GM19025 (cell line): Measurements from ENCODE around the gene SMIM10L2A.
A peak's percentile ranks its signal among the peaks of the same experiment; 100 is the strongest.
"Not testable (repeated sequence)": the region's sequence is repeated elsewhere in the genome, so short reads cannot be mapped to it uniquely, and the experiment has no call there.

Source experiments
- ATAC-seq: cut with Tn5 transposase; IDR thresholded peaks from one replicate; pipeline ENCODE4 v1.9.1; 2021; ENCODE audit warnings: mild to moderate bottlenecking, low read depth, moderate library complexity; ENCODE audit not compliant: unreplicated experiment

The SMIM10L2A gene

GRCh38 chrX:135421932-135422809 lies at the start of gene SMIM10L2A:
TSS of gene SMIM10L2A (plus strand) at chrX:135421944. CDS start at chrX:135422132, 188 bp downstream.
- ATAC-seq = peak; percentile 48

DNA sequence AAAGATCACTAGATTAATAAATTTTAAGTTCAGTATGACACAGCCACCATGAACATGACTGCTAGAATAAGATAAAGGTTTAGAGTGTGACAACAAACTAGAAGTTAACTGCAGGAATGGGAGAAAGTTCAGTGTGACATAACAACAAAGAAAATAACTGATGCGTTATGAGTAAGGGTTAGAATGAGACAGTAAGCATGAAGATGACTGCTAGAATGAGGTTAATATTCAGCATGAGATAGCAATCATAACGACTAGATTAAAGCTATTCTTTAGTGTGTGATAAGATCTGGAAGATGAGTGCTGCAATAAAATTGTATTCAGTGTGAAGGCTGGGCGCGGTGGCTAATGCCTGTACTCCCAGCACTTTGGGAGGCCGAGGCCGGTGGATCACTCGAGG lies 48.4 kb upstream of the SMIM10L2A start:
- no peak for ATAC-seq

GRCh38 chrX:135382260-135382659 lies 39.5 kb upstream of the SMIM10L2A start:
- no peak for ATAC-seq

DNA sequence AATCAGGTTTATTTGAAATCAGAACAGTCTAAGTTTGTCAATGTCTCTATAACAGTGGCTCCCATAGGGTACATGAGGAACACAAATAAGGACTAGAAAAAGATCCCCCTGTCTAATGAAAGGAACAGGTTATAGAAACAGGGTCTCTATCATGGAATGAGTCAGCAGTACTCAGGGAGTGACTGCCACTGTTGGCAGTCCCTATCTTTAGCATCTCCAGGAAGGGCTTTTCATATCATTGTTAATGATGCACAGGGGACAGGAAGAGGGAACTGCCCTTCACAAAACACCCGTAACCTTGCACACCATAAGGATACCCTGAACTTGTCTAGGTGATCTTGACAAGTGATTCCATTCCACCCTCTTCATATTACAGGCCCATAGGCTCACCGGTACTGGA lies 38.5 kb upstream of the SMIM10L2A start:
- ATAC-seq = no peak

- ATAC-seq = no peak
Observed at GRCh38 chrX:135384161-135384836, 37.4 kb upstream of the SMIM10L2A start.

- no peak for ATAC-seq
Observed at GRCh38 chrX:135388841-135389240, 32.9 kb upstream of the SMIM10L2A start.

GRCh38 chrX:135389243-135389642 lies 32.5 kb upstream of the SMIM10L2A start:
- no peak for ATAC-seq

- no peak for ATAC-seq
Observed at GRCh38 chrX:135389717-135390116, 32.0 kb upstream of the SMIM10L2A start.

- ATAC-seq = no peak
Observed at GRCh38 chrX:135391734-135392133, 30.0 kb upstream of the SMIM10L2A start.

DNA sequence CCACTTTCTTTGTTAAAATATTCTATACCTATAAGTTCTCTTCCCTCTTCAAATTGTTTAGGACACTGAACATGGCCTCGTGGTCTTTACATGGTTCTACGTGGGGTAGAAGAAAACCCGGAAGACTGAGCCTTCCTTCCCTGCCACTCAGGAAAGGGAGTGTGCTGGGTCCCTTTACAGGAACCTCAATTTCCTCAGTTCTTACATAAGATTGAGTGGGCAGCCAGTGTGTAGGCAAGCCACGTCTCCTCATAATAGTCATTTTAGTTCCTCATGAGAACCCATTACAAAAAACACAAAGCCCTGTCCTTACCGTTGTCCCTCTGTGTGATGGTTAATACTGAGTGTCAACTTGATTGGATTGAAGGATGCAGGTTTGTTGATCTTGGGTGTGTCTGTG lies 28.7 kb upstream of the SMIM10L2A start:
- ATAC-seq = no peak

GRCh38 chrX:135395064-135395463 lies 26.7 kb upstream of the SMIM10L2A start:
- no peak for ATAC-seq

DNA sequence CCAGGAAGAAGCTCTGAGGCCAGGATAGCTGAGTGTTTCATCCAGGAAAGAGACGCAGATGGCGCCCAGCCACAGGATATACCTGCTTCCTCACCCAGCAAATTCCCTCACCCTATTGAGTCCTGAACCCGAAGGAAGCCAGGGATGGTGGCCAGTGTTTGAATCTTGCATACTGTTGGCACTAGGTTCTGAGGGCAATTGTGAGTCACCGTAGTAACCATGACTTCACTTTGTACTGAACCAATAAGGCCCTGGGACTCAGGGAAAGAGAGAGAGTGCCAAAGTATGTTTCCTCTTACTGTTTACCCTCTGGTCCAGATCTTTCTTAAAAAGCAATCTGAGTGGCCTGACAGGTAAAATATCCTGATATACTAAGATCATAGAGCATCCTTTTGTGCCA lies 25.6 kb upstream of the SMIM10L2A start:
- ATAC-seq = no peak

- no peak for ATAC-seq
Observed at GRCh38 chrX:135396566-135396965, 25.2 kb upstream of the SMIM10L2A start.

DNA sequence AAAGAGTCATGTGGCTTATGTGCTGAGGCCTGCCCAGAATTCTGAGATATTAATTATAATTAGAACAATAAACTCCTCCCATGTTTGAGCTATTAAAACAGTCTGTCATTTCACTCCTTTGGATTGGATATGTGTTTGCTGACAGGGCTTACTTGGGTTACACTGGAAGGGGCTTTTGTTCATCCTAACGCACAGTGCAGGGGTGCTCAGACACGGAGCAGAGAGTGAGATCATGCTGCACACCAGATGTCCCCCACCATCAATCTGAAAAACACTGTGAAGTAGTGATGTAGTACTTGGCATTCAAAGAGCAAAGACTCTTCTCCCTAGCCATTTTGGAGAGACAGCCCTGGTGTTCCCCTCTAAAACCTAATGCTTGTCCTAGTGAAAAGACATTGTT lies 24.1 kb upstream of the SMIM10L2A start:
- no peak for ATAC-seq

DNA sequence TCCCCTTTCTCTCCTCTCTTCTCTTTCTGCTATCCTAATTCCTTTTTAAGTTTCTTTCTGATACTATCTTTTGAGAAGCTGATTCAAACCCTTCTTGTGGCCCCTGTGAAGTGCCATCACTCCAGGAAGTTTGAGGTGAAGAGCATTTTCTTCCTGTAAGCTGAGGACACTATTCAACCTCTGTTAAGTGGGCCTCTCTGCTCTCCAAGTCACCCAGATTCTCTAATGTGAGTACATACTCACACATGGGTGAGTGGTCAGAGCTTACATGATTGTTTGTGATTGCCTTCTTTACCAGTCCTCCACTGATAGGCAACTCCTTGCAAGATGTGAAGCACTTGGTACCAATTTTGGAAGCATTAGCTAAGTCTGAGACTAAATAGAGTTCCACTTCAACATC lies 18.4 kb upstream of the SMIM10L2A start:
- no peak for ATAC-seq

- not testable (repeated sequence) for ATAC-seq
Observed at GRCh38 chrX:135406428-135406827, 15.3 kb upstream of the SMIM10L2A start.

- no peak for ATAC-seq
Observed at GRCh38 chrX:135408794-135409193, 12.9 kb upstream of the SMIM10L2A start.

DNA sequence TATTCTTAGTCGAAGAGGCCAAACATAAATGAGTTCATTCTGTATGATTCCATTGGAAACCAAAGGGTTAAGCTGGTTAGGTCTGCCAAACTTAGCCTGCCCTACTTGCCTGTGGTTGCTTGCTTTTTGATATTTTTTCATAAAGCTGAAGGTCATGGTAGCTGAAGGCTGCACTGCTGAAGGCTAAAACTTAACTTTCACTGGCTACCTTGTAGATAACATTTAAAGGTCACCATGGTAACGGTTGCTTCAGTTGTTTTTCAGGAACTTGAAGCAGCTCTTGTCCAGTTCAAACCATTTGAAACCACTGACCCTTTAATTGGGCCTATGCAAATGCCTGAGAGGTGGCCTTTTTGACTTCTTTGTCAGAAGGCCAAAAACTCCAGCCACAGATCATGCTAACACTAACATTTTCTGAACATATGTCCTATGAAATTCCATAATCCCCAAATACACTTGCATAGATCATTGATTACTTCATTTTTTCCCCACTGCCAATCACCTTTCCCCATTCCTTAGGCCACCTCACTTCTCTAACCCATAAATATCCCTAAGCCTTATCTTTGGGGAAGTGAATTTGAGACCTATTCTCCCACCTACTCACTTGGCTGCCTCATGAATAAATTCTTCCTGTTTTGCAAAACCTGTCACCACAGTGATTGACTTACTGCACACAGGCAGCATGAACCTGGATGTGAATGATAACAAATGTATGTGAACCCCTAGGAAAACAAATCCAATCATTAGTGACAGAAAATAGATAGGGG lies 10.7 kb upstream of the SMIM10L2A start:
- ATAC-seq = no peak

DNA sequence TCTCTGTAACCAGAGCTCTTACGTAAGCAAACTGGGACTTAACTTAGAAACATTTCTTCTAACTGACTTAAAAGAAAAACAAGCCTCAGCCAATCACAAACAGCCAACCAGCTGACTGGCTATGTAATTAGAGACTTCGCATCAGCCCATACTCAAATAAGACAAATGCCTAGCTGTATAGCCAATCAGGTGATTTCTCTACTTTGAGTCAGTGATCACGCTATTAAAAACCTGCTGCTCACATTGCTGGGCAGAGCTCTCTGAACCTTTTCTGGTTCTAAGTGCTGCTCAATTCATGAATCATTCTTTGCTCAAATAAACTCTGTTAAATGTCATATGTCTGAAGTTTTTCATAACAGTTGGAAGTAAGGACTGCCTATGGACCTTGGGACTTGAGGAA lies 9.9 kb upstream of the SMIM10L2A start:
- ATAC-seq = no peak

- ATAC-seq = no peak
Observed at GRCh38 chrX:135416546-135416945, 5.2 kb upstream of the SMIM10L2A start.

GRCh38 chrX:135420831-135421230 lies 913 bp upstream of the SMIM10L2A start:
- no peak for ATAC-seq
